Chondrocyte (in vitro differentiated cells): ENCODE data around the gene PRKCG. TPM values are rescaled to one million over a fixed set of nuclear protein-coding genes. Genes with fewer than 3 reads are reported as not detected.

Source experiments
- DNase-seq: peaks from one replicate; pipeline ENCODE4 v3.0.0; 2021; ENCODE audit warnings: mixed read lengths, low spot score
- H3K27ac Mint-ChIP-seq: one replicate; pipeline ENCODE4 v1.8.0; 2021; ENCODE audit warnings: mild to moderate bottlenecking, moderate library complexity, mixed read lengths; ENCODE audit not compliant: unreplicated experiment
- H3K27me3 Mint-ChIP-seq: 2 replicates; pipeline ENCODE4 v1.8.0; 2021; ENCODE audit warnings: low read depth, mixed read lengths
- H3K36me3 Mint-ChIP-seq: 2 replicates; pipeline ENCODE4 v1.8.0; 2021; ENCODE audit warnings: low read depth, mixed read lengths
- H3K4me1 Mint-ChIP-seq: 2 replicates; pipeline ENCODE4 v1.8.0; 2021; ENCODE audit warnings: low read depth, mild to moderate bottlenecking, mixed read lengths
- H3K4me3 Mint-ChIP-seq: one replicate; pipeline ENCODE4 v1.8.0; 2021; ENCODE audit warnings: mild to moderate bottlenecking, moderate library complexity, mixed read lengths; ENCODE audit not compliant: unreplicated experiment
- H3K9me3 Mint-ChIP-seq: 2 replicates; pipeline ENCODE4 v1.8.0; 2021; ENCODE audit warnings: low read depth, mixed read lengths
- CTCF ChIP-seq: fragments of 200-600 bp; sonication (generic); IDR thresholded peaks from 2 replicates; pipeline ENCODE4 v1.5.0; 2021; ENCODE audit warnings: antibody characterized with exemption, mild to moderate bottlenecking, moderate library complexity
- total RNA-seq: library from RNA; stranded (reverse); gene quantifications from 3 replicates; pipeline ENCODE4 v1.2.1, GENCODE V29; 2021

The PRKCG gene
- total RNA-seq, 1 donor from 2014 or later: 0.15 TPM

GRCh38 chr19:53907690-53908089 is 25.7 kb downstream of the PRKCG start:
- H3K27me3 Mint-ChIP-seq: peaks cover 75% of the 10 kb centered on the region
- TF ChIP-seq CTCF: no peak
- no peak overlapping the region for H3K27ac Mint-ChIP-seq
- no peak for DNase-seq
- H3K4me3 Mint-ChIP-seq: peak overlapping the region; percentile 22
- no peaks in the 10 kb centered on the region for H3K9me3 Mint-ChIP-seq
- H3K4me1 Mint-ChIP-seq: peaks cover 20% of the 10 kb centered on the region
- H3K36me3 Mint-ChIP-seq: peaks cover 5% of the 10 kb centered on the region

GRCh38 chr19:53908106-53908934 is 26.3 kb downstream of the PRKCG start:
- Mint-ChIP-seq H3K36me3 (peaks cover 5% of the 10 kb centered on the region), H3K9me3 (no peaks in the 10 kb centered on the region), H3K27me3 (peaks cover 72% of the 10 kb centered on the region), H3K4me1 (peaks cover 20% of the 10 kb centered on the region), H3K27ac (no peak overlapping the region), H3K4me3 (peak overlapping the region; percentile 49)
- no peak for TF ChIP-seq CTCF
- no peak for DNase-seq

- H3K4me1 Mint-ChIP-seq: peaks cover 20% of the 10 kb centered on the region
- peaks cover 72% of the 10 kb centered on the region for H3K27me3 Mint-ChIP-seq
- H3K27ac Mint-ChIP-seq: no peak within 1 kb of the TSS
- no peak for TF ChIP-seq CTCF
- H3K9me3 Mint-ChIP-seq: no peaks in the 10 kb centered on the region
- peak within 1 kb of the TSS; percentile 49 for H3K4me3 Mint-ChIP-seq
- peaks cover 5% of the 10 kb centered on the region for H3K36me3 Mint-ChIP-seq
- DNase-seq: no peak
Measured at GRCh38 chr19:53908935-53909415, 27.0 kb downstream of the PRKCG start, which contains the start of gene CACNG7. Gene CACNG7, plus strand, starts transcription at chr19:53909278. Its CDS starts 3,554 bp downstream, at chr19:53912832.

- Mint-ChIP-seq H3K36me3 (peaks cover 5% of the 10 kb centered on the region), H3K27me3 (peaks cover 66% of the 10 kb centered on the region), H3K4me3 (no peak overlapping the region), H3K9me3 (no peaks in the 10 kb centered on the region), H3K4me1 (peaks cover 20% of the 10 kb centered on the region), H3K27ac (no peak overlapping the region)
- no peak for TF ChIP-seq CTCF
- DNase-seq: no peak
Measured at GRCh38 chr19:53909471-53910169, 27.6 kb downstream of the PRKCG start.

GRCh38 chr19:53910170-53910518 is 28.1 kb downstream of the PRKCG start:
- no peaks in the 10 kb centered on the region for H3K9me3 Mint-ChIP-seq
- DNase-seq: no peak
- H3K27me3 Mint-ChIP-seq: peaks cover 64% of the 10 kb centered on the region

More at GRCh38 chr19:53910170-53910518, 28.1 kb downstream of the PRKCG start:
- Mint-ChIP-seq H3K36me3 (peaks cover 5% of the 10 kb centered on the region), H3K4me1 (peaks cover 20% of the 10 kb centered on the region), H3K4me3 (no peak overlapping the region), H3K27ac (no peak overlapping the region)
- no peak for TF ChIP-seq CTCF
